Suprapubic skin (tissue), 3 donors: ENCODE data around the gene LMF1.

ENCODE experiments used
- CTCF ChIP-seq, 2 donors: fragments of 200-600 bp in 1 of 2; fragments of 450-650 bp in 1 of 2; sonication (generic) in 1 of 2; IDR thresholded peaks; one replicate each; pipeline ENCODE4 v1.5.1; 2016 to 2019; ENCODE audit warnings: antibody characterized with exemption in 2 of 2, mild to moderate bottlenecking in 1 of 2, moderate library complexity in 1 of 2
- EP300 ChIP-seq: sonication (generic); formaldehyde crosslinking; IDR thresholded peaks from one replicate; pipeline ENCODE4 v1.6.1; 2017; ENCODE audit warnings: antibody characterized with exemption
- POLR2A ChIP-seq, 2 donors: fragments of 450-650 bp; IDR thresholded peaks; one replicate each; pipeline ENCODE4 v1.6.1; 2017; ENCODE audit warnings: antibody characterized with exemption in 2 of 2, mild to moderate bottlenecking in 2 of 2, moderate library complexity in 2 of 2

GRCh38 chr16:999677-1000076 is 28.9 kb upstream of the LMF1 start:
- TF ChIP-seq CTCF (IDR thresholded peaks at IDR 0.05) (no peak), POLR2A (IDR thresholded peaks at IDR 0.05) (no peak), EP300 (no peak)
